Loucy (cell line): Measurements from ENCODE around the gene METRNL.

Source experiments
- H2AFZ ChIP-seq: fragments of 200-600 bp; sonication (generic); 2 replicates; pipeline ENCODE4 v1.6.0; 2016; ENCODE audit warnings: antibody characterized with exemption, mild to moderate bottlenecking, low read length, moderate library complexity
- H3F3A ChIP-seq: fragments of 200-600 bp; 2 replicates; pipeline ENCODE4 v1.6.0; 2016; ENCODE audit warnings: antibody characterized with exemption, low read depth, mild to moderate bottlenecking
- H3K27me3 ChIP-seq: fragments of 200-600 bp; sonication (generic); 2 replicates; pipeline ENCODE4 v1.6.1; 2014; ENCODE audit warnings: low read length, mild to moderate bottlenecking; ENCODE audit not compliant: insufficient read depth, poor library complexity, severe bottlenecking
- H3K36me3 ChIP-seq: fragments of 200-600 bp; sonication (generic); 2 replicates; pipeline ENCODE4 v1.6.1; 2016; ENCODE audit warnings: low read length; ENCODE audit not compliant: insufficient read depth
- H3K4me1 ChIP-seq: fragments of 200-600 bp; sonication (generic); 2 replicates; pipeline ENCODE4 v1.5.1; 2014; ENCODE audit warnings: low read length, mild to moderate bottlenecking; ENCODE audit not compliant: insufficient read depth, poor library complexity, severe bottlenecking
- H3K4me2 ChIP-seq: fragments of 200-600 bp; sonication (generic); 2 replicates; pipeline ENCODE4 v1.6.0; 2014; ENCODE audit warnings: antibody characterized with exemption, low read length, low read depth, mild to moderate bottlenecking; ENCODE audit not compliant: poor library complexity, severe bottlenecking
- H3K4me3 ChIP-seq: fragments of 200-600 bp; sonication (generic); 2 replicates; pipeline ENCODE4 v1.5.1; 2014; ENCODE audit warnings: low read length, mild to moderate bottlenecking, mixed read lengths; ENCODE audit not compliant: poor library complexity, severe bottlenecking
- H3K79me2 ChIP-seq: fragments of 200-600 bp; sonication (generic); 2 replicates; pipeline ENCODE4 v1.6.1; 2014; ENCODE audit warnings: low read length; ENCODE audit not compliant: insufficient read depth
- H3K9ac ChIP-seq: fragments of 200-600 bp; sonication (generic); 2 replicates; pipeline ENCODE4 v1.6.0; 2014; ENCODE audit warnings: mild to moderate bottlenecking, low read depth, low read length, moderate library complexity; ENCODE audit not compliant: poor library complexity, severe bottlenecking
- H3K9me2 ChIP-seq: fragments of 200-600 bp; sonication (generic); replicated peaks from 2 replicates; pipeline ENCODE4 v1.6.1; 2016; ENCODE audit warnings: low read depth, low read length, mixed read lengths
- H3K9me3 ChIP-seq: fragments of 200-600 bp; sonication (generic); 2 replicates; pipeline ENCODE4 v1.6.1; 2014; ENCODE audit warnings: mild to moderate bottlenecking, antibody characterized with exemption, low read length, low read depth; ENCODE audit not compliant: insufficient read depth
- H4K20me1 ChIP-seq: fragments of 200-600 bp; sonication (generic); 2 replicates; pipeline ENCODE4 v1.6.0; 2014; ENCODE audit warnings: antibody characterized with exemption, low read length, mild to moderate bottlenecking; ENCODE audit not compliant: insufficient read depth, poor library complexity, severe bottlenecking
- EZH2phosphoT487 ChIP-seq: fragments of 200-600 bp; IDR thresholded peaks from 2 replicates; pipeline ENCODE4 v1.6.1; 2018; ENCODE audit warnings: antibody characterized with exemption, mild to moderate bottlenecking, moderate library complexity, borderline replicate concordance
- TF ChIP-seq, protein P1 (sequence below): fragments of 200-600 bp; sonication (generic); conservative IDR thresholded peaks from 2 replicates; pipeline ENCODE4 v1.5.1; 2014; ENCODE audit warnings: mild to moderate bottlenecking, antibody characterized with exemption, low read length

Gene METRNL

DNA sequence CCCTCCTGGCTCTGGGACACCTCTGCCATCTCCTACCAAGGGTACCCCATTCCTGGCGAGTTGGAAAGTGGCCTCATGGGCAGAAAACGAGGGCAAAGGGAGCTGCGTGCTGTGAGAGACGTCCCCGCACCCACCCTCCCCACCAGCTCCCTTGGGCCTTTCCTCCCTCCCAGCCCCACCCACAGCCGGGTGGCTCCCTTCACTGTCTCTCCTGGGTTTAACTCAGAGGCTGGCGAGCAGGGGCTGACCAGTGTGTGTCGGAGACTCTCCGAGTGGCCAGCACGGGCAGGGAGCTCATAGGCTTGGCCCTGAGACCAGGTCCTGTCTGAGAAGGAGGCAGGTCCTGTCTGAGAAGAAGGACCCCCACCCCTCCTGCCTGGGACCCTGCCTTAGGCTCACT, 26.1 kb downstream of the METRNL start:
- Histone ChIP-seq H3K9me2 (no peaks in the 10 kb centered on the region), H3K4me2 (no peak overlapping the region)

GRCh38 chr17:83106056-83106588, 26.7 kb downstream of the METRNL start:
- Histone ChIP-seq H3K4me3 (no peak overlapping the region), H3K4me1 (peaks cover 10% of the 10 kb centered on the region), H4K20me1 (no peaks in the 10 kb centered on the region), H3K27me3 (no peaks in the 10 kb centered on the region), H3K9me3 (no peaks in the 10 kb centered on the region), H3K4me2 (no peak overlapping the region), H3K79me2 (no peaks in the 10 kb centered on the region), H3K36me3 (no peaks in the 10 kb centered on the region), H3K9me2 (no peaks in the 10 kb centered on the region), H3K9ac (no peak overlapping the region), H2AFZ (no peak overlapping the region), H3F3A (no peaks in the 10 kb centered on the region)
- TF ChIP-seq, protein P1, sequence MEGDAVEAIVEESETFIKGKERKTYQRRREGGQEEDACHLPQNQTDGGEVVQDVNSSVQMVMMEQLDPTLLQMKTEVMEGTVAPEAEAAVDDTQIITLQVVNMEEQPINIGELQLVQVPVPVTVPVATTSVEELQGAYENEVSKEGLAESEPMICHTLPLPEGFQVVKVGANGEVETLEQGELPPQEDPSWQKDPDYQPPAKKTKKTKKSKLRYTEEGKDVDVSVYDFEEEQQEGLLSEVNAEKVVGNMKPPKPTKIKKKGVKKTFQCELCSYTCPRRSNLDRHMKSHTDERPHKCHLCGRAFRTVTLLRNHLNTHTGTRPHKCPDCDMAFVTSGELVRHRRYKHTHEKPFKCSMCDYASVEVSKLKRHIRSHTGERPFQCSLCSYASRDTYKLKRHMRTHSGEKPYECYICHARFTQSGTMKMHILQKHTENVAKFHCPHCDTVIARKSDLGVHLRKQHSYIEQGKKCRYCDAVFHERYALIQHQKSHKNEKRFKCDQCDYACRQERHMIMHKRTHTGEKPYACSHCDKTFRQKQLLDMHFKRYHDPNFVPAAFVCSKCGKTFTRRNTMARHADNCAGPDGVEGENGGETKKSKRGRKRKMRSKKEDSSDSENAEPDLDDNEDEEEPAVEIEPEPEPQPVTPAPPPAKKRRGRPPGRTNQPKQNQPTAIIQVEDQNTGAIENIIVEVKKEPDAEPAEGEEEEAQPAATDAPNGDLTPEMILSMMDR = no peak
- no peak for TF ChIP-seq EZH2phosphoT487

More for the DNA sequence above, 26.1 kb downstream of the METRNL start:
- TF ChIP-seq, protein P1 = no peak
- TF ChIP-seq EZH2phosphoT487 = no peak
- Histone ChIP-seq H3K36me3 (no peaks in the 10 kb centered on the region), H3K4me1 (peaks cover 13% of the 10 kb centered on the region), H3K9me3 (no peaks in the 10 kb centered on the region), H3K27me3 (no peaks in the 10 kb centered on the region), H3K9ac (no peak overlapping the region), H3K79me2 (no peaks in the 10 kb centered on the region), H2AFZ (no peak overlapping the region), H4K20me1 (no peaks in the 10 kb centered on the region), H3F3A (no peaks in the 10 kb centered on the region), H3K4me3 (no peak overlapping the region)

DNA sequence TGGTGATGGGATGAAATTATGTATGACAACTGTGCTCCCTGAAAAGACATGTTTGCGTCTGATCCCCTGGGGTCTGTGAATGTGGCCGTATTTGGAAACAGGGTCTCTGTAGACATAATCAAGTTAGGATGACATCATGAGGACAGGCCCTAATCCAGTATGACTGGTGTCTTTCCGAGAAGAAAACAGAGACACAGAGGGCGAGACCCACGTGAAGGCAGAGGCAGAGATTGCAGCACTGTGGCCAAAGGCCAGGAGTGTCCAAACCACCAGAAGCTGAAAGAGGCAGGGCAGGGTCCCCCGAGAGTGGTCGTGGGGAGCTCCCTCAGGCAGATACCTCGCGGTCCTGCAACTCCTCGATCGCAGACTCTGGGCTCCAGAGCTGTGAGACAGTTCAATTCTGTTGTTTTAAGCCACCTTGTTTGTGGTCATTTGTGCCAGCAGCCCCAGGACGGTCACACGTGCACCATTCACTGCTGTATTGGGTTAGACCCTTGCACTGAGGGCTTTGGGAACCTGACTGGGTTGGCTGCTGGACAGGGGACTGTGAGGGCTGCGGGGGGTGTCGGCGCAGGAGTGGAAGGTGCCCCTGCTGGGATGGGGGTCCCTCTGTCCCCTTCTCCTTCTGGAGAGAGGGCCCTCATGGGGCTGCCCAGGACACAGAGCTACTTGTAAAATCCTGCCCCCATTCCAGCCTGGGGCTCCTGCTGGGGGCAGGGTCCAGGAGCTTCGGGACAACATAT, 27.7 kb downstream of the METRNL start:
- Histone ChIP-seq H3K4me2 (no peak overlapping the region), H3K9me3 (no peaks in the 10 kb centered on the region)

More for the DNA sequence above, 27.7 kb downstream of the METRNL start:
- Histone ChIP-seq H2AFZ (no peak overlapping the region), H3K79me2 (no peaks in the 10 kb centered on the region), H3K27me3 (no peaks in the 10 kb centered on the region), H4K20me1 (no peaks in the 10 kb centered on the region), H3K36me3 (no peaks in the 10 kb centered on the region), H3K9me2 (no peaks in the 10 kb centered on the region), H3F3A (no peaks in the 10 kb centered on the region), H3K4me3 (no peak overlapping the region), H3K9ac (no peak overlapping the region), H3K4me1 (peaks cover 1% of the 10 kb centered on the region)
- TF ChIP-seq, protein P1 = no peak
- no peak for TF ChIP-seq EZH2phosphoT487
